ENCODE measurements around the gene RNMT.
"Not testable (repeated sequence)": the region's sequence is repeated elsewhere in the genome, so short reads cannot be mapped to it uniquely, and the experiment has no call there.

DNA sequence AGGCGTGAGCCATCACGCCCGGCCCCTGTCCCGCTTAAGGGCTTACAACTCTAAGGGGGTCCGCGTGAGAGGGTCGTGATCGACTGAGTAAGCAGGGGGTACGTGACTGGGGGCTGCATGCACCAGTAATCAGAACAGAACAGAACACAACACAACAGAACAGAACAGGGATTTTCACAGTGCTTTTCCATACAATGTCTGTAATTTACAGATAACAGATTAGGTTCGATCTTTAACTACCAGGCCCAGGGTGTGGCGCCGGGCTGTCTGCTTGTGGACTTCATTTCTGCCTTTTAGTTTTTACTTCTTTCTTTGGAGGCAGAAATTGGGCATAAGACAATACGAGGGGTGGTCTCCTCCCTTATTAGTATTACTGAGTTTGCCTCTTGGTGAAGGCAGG lies 49.1 kb upstream of the RNMT start:
- TF ChIP-seq, protein P1, sequence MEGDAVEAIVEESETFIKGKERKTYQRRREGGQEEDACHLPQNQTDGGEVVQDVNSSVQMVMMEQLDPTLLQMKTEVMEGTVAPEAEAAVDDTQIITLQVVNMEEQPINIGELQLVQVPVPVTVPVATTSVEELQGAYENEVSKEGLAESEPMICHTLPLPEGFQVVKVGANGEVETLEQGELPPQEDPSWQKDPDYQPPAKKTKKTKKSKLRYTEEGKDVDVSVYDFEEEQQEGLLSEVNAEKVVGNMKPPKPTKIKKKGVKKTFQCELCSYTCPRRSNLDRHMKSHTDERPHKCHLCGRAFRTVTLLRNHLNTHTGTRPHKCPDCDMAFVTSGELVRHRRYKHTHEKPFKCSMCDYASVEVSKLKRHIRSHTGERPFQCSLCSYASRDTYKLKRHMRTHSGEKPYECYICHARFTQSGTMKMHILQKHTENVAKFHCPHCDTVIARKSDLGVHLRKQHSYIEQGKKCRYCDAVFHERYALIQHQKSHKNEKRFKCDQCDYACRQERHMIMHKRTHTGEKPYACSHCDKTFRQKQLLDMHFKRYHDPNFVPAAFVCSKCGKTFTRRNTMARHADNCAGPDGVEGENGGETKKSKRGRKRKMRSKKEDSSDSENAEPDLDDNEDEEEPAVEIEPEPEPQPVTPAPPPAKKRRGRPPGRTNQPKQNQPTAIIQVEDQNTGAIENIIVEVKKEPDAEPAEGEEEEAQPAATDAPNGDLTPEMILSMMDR (IDR thresholded peaks at IDR 0.05), result not testable (repeated sequence)
- TF ChIP-seq POLR2A (IDR thresholded peaks at IDR 0.05), result not testable (repeated sequence)
